GM21381 (cell line): ENCODE data around the gene ICAM1.
A peak's percentile ranks its signal among the peaks of the same experiment; 100 is the strongest.

Experiments
- ATAC-seq: cut with Tn5 transposase; IDR thresholded peaks from one replicate; pipeline ENCODE4 v1.9.1; 2021; ENCODE audit warnings: mild to moderate bottlenecking, moderate library complexity; ENCODE audit not compliant: unreplicated experiment

ICAM1 gene

GRCh38 chr19:10321417-10321797 lies 50.5 kb downstream of the ICAM1 start:
- no peak for ATAC-seq

- no peak for ATAC-seq
Measured at GRCh38 chr19:10321874-10322835, 51.2 kb downstream of the ICAM1 start.

- no peak for ATAC-seq
Measured at GRCh38 chr19:10325732-10326131, 54.8 kb downstream of the ICAM1 start.

GRCh38 chr19:10327793-10328192 lies 56.9 kb downstream of the ICAM1 start:
- no peak for ATAC-seq

GRCh38 chr19:10328558-10329429 lies 57.9 kb downstream of the ICAM1 start:
- no peak for ATAC-seq

GRCh38 chr19:10329555-10329954 lies 58.6 kb downstream of the ICAM1 start:
- ATAC-seq: no peak

GRCh38 chr19:10332158-10332964 lies 61.4 kb downstream of the ICAM1 start:
- ATAC-seq: no peak

GRCh38 chr19:10332965-10333757 lies 62.2 kb downstream of the ICAM1 start, which contains the start of gene RAVER1:
Gene RAVER1 (minus strand): TSS chr19:10333529. CDS start chr19:10333507, 22 bp downstream.
- peak; percentile 88 for ATAC-seq

- ATAC-seq: peak; percentile 8
Measured at GRCh38 chr19:10333758-10334587, 63.1 kb downstream of the ICAM1 start.

GRCh38 chr19:10334588-10335351 lies 63.9 kb downstream of the ICAM1 start:
- no peak for ATAC-seq

GRCh38 chr19:10335352-10335985 lies 64.5 kb downstream of the ICAM1 start:
- ATAC-seq: no peak
